ENCODE measurements around the gene CARD10.

Gene CARD10

GRCh38 chr22:37519268-37520195, at the start of gene CARD10:
TSS of gene CARD10 (minus strand) at chr22:37519415. CDS start at chr22:37519200, 215 bp downstream.
- no peak for DNase-seq (ENCODE audit: low read depth)

GRCh38 chr22:37568448-37569008, 49.3 kb upstream of the CARD10 start:
- no peak for DNase-seq (ENCODE audit: low read depth)

DNA sequence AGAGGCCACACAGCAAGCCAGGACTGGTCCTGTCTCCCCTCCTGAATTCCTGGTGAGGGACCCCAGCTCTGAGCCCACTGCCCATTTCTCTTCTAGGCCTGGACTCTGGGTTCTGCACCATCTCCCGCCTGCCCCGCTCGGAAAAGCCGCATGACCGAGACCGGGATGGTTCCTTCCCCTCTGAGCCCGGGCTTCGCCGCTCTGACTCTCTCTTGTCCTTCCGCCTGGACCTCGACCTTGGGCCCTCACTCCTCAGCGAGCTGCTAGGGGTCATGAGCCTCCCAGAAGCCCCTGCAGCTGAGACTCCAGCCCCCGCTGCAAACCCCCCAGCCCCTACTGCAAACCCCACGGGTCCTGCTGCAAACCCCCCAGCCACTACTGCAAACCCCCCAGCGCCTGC, 48.8 kb upstream of the CARD10 start:
- DNase-seq (ENCODE audit: low read depth), result no peak

DNA sequence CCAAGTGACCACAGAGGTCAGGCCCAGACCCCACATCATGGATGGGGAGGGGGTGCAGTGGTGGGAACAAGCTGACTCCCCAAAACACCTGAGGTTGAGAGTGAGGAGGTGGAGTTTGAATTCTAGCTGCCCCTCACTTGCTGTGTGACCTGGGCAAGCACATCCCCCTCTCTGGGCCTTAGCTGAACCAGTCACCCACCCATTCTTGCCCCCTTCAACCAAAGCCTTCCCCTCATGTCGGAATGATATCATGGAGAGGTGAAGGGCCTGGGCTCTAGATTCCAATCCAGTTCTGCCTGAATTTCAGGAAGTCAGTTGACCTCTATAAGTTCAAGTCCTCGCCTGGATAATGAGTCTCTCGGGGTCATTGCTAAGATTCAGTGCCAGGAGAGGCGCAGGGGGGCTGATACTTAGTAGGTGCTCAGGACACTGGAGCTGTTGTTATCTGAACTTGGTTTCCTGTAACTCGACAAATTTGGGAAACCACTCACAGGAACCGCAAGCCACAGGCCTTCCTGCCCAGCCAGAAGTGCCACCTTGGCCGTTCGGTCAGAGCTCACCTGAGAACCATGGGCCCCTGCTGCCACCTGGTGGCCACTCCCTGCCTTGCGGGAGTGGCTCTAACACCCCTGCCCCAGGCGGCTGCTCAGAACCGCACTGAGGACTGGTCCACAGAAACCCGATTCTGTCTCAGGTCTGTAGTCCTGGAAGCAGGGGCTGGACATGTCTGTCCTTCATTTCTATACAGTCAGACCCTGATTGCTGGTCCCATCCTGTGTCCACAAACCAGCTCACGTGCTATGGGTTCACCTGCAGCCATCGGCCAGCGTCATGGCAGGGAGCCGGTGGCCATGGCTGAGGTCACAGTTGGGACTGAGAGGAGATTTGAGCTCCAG, 47.9 kb upstream of the CARD10 start:
- DNase-seq (ENCODE audit: low read depth), result peak; percentile 90

DNA sequence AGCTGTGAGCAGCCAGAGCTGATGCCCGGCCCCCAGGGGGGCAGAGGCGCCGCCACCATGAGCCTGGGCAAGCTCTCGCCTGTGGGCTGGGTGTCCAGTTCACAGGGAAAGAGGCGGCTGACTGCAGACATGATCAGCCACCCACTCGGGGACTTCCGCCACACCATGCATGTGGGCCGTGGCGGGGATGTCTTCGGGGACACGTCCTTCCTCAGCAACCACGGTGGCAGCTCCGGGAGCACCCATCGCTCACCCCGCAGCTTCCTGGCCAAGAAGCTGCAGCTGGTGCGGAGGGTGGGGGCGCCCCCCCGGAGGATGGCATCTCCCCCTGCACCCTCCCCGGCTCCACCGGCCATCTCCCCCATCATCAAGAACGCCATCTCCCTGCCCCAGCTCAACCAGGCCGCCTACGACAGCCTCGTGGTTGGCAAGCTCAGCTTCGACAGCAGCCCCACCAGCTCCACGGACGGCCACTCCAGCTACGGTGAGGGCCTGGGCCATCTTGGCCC, 47.2 kb upstream of the CARD10 start:
- DNase-seq (ENCODE audit: low read depth), result peak; percentile 43

DNA sequence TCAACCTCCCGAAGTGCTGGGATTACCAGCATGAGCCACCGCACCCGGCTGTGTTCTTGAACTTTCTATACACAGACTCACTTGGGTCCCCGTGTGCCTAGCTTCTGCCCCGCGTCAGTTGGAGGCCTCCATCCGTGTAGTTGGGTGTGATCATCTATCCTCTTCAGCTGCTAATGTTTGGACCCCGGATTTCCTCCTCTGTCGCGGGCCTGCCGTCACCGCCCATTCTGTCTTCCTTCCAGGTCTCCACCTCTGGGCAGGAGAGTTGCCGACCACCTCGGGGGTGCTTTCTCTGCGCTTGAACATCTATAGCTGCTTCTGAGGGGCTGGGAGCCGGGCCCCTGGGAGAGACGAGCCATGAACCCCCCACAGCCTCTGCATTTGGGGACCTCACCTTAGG, 46.6 kb upstream of the CARD10 start:
- no peak for DNase-seq (ENCODE audit: low read depth)

- DNase-seq (ENCODE audit: low read depth), result no peak
Observed at GRCh38 chr22:37564111-37564711, 45.0 kb upstream of the CARD10 start.

DNA sequence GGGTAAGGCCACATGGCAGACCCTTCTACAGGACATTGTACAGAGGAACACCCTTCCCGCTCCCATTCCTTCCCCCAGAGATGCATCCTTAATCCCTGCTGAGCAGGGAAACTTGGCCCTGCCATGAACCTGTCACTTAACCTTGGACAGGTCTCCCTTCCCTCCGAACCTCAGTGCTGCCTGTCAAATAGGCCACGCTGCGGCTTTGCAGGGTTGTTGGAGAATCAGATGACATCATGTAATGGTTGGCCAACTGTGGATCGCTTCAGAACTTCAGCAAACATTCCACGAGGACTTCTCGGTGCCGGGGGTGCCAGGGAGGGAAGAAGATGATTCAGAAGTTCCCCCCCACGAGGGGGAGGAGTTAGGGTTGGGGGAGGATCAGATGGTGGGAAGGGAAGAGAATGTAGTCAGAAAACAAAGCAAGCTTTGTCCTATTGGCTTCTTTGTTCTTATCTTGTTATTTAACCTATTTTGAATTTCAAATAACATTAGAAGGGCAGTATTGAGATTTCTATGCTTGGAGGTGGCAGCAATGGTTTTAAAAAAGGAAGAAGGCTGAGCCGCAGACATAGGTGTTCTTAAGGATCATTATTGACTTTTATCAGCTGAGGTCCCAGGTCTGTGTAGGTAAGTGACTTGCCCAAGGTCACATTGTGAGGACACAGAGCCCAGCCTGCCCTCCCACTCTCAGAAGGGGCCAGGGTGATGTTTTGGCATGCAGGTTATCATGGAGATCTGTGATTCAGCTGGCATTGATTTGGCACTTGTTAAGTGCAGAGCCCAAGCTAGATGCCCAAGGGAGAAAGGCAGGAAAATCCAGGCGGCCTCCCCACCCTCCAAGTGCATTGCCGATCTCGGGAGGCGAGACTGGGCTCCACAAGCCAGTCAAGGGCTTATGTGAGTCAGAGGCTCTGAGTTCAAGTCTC, 44.2 kb upstream of the CARD10 start:
- DNase-seq (ENCODE audit: low read depth), result no peak

- DNase-seq (ENCODE audit: low read depth), result no peak
Observed at GRCh38 chr22:37562049-37562875, 43.0 kb upstream of the CARD10 start.

DNA sequence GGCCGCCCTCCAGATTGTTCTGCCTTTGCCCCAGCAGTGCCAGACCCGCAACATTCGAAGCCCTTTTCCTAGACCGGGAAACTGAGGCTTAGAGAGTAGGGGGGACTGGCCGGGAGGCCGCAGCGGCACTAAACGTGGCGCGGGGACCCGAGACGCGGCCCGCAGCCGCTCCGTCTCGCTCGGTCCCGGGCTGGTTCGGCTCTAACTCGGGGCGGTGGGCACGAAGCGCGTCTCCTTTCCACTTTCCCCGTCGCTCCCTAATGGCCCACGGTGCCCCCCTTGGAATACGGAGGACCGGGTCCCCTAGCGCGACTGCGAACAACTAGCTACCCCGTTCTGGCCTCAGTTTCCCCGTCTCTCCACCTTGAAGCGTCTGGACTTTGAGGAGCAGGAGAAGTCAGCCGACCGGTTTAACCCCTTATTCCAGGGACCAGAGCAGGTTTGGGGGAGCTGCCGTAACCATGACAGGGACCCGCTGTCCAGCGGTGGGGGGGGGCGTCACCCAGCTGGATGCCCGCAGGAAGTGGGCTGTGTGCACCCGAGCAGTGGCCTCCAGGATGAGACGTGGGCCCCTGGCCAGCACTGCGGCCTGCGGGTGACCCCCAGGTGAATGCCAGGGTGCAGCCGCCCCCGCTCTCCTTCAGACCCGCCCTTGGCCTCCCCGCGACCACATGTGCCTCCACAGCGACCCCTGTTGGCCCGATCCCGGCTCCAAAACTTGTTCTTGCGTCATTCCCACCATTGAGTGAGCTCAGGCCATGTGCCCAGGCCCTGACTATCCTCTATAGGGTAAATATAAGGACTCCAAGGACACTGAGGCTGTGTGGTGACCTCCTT, 42.2 kb upstream of the CARD10 start:
- peak; percentile 67 for DNase-seq (ENCODE audit: low read depth)

GRCh38 chr22:37560608-37561211, 41.5 kb upstream of the CARD10 start:
- DNase-seq (ENCODE audit: low read depth), result no peak

DNA sequence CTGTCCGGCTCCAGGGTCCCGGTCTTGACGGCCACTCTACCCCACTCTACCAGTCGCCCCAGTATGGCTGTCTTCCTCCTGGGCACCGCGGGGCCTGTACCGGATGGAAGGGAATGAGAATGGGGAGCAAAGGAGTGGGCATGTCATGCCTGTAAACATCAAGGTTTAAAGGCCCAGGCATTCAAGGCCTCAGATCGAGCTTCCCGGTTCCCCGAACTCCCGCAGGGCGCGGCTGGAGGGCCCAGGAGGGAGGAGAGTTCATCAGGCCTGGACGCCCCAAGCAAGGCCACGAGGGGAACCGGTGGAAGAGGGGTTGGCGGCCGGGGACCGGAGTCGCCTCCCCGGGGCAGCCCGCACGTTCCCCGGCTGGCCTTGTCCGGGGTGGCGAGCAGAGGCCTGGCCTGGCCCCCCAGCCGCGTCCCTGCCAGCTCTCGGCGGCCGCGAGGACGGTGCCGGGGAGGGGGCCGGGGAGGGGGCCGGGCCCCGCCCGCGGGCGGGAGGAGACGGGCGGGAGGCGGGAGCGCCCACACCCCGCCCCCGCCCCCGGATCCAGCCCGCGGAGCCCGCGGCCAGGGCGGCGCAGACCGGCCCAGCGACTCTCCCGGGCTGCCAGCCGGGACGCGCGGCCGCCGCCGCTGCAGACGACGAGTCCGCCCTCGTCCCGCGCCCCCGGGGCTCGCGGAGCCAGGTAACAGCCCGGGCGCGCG, 40.8 kb upstream of the CARD10 start, which contains the start of gene CDC42EP1:
Gene CDC42EP1, plus strand, starts transcription at position 580 of the 707 bp plus-strand sequence. CDS start 5,870 bp downstream, outside the sequence.
- DNase-seq (ENCODE audit: low read depth), result no peak

DNA sequence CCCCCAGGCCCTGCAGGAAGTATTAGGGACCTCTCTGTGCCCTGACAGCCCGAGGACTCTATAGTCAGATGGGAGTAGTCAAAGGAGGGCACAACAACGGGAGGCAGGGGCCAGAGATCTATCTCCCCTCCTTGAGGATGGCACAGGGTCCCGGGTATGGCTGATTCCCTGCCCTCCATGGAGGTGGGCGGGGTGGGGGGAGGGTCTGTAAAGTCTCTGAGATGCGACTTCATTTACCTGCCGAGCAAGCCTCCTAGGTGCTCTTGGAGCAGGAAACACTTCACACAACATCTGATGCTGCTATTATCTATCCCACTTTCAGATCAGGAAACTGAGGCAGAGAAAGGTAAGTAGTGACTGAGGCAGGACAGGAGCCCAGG, 40.3 kb upstream of the CARD10 start:
- DNase-seq (ENCODE audit: low read depth), result no peak

- DNase-seq (ENCODE audit: low read depth), result no peak
Observed at GRCh38 chr22:37558815-37559214, 39.6 kb upstream of the CARD10 start.

DNA sequence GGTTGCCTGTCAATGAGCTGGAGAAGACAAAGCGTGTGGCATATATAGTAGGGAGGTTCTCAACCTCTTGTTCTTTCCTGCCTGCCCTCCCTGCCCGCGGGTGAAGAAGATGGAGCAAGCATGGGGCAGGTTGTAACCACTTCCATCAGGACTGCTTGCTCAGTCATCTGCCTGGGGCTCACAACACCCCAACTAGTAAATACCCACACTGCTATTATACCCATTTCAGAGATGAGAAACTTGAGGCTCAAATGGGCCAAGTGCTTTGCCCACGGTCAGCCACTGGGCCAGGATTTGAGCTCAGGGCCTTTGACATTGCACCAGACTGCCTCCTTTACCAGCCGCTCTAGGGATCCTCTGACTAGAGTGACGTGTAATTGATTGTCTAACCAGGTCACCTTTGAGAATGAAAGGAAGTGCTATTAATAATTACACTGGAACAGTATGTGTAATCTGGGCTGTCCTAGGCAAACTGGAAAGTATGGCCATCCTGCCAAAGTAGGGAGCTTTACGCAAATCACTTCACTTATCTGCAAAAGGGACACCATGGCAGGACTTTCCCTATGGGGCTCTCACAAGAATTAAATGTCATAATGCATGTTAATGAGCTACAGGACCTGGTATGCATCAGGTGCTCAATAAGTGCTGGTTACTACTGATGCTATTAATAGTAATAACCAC, 38.2 kb upstream of the CARD10 start:
- DNase-seq (ENCODE audit: low read depth), result no peak

DNA sequence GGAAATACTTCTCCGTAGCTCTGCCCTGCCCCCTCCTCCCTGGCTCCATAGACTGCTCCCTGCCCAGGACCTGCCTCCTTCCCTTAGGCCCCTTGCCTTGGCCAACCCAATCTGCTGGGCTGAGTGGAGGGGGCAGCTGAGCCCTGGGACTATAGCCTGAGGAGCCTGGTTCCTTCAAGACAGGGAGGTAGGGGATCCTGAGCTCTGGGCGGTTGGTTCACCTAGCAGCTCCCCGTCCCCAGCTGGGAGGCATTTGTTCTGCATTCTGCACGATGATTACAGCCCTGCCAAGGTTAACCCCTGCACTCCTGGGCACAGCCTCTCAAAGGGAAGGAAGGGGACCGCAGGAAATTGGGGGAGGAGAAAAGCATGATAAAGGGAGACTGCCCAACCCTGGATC, 37.5 kb upstream of the CARD10 start:
- DNase-seq (ENCODE audit: low read depth), result no peak

DNA sequence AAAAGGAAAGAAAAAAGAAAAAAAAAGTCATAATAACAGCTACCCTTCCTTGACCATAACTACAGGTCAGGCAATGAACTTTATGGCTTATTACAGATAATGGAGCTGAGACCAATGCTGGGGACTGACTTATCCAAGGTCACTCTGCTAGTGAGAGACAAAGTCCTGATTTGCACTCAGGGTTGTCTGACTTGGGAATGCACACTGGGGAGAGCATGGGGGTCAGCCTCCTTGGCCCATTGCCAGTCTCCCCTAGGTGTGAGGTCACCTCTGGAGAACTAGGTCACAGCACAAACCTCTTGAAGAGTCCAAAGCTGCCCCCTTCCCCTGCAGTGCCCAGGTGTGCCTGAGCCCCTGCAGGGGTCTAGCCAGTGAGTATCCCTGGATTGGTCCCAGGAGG, 35.8 kb upstream of the CARD10 start:
- DNase-seq (ENCODE audit: low read depth), result no peak

Data from activated gamma-delta T cell treated with anti-CD3 and anti-CD28 coated beads, Interleukin-2, amount 50 U/mL, for 16 hours (primary cell).